Suprapubic skin (tissue), 4 donors: ENCODE results near the gene WNT9A.
"Not testable (repeated sequence)": the region's sequence is repeated elsewhere in the genome, so short reads cannot be mapped to it uniquely, and the experiment has no call there.

Experiments
- CTCF ChIP-seq, 2 donors: fragments of 200-600 bp in 1 of 2; fragments of 450-650 bp in 1 of 2; sonication (generic) in 1 of 2; IDR thresholded peaks; one replicate each; pipeline ENCODE4 v1.5.1; 2016 to 2019; ENCODE audit warnings: antibody characterized with exemption in 2 of 2, mild to moderate bottlenecking in 1 of 2, moderate library complexity in 1 of 2
- POLR2A ChIP-seq, 2 donors: fragments of 450-650 bp; IDR thresholded peaks; one replicate each; pipeline ENCODE4 v1.6.1; 2017; ENCODE audit warnings: antibody characterized with exemption in 2 of 2, mild to moderate bottlenecking in 2 of 2, moderate library complexity in 2 of 2
- POLR2AphosphoS5 ChIP-seq, 3 donors: sonication (generic); formaldehyde crosslinking; IDR thresholded peaks; one replicate each; pipeline ENCODE4 v1.6.1; 2017; ENCODE audit warnings: antibody characterized with exemption in 3 of 3

- not testable (repeated sequence) for TF ChIP-seq CTCF, POLR2A, POLR2AphosphoS5 (IDR thresholded peaks at IDR 0.05)
Measured at GRCh38 chr1:227972283-227972679, 24.5 kb upstream of the WNT9A start.
